Measurements from ENCODE around the gene RDX.

Gene RDX

DNA sequence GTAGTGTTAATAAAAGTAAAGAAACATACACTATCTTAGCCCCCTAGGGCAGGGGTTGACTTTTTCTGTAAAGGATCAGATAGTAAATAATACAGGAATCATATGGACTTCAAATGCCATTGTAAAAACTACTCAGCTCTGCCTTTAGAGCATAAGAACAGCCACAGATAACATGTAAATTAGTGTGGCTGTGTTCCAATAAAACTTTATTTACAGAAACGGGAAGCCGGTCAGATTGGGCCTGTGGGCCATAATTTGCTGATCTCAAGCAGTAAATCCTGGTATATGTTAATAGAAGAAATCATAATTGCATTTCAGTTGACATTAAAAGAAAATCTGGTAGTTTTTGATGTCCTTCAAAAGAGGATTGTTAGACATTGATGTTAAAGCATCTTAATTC, 126.7 kb downstream of the RDX start:
- no peak for DNase-seq (ENCODE audit: low spot score)

DNA sequence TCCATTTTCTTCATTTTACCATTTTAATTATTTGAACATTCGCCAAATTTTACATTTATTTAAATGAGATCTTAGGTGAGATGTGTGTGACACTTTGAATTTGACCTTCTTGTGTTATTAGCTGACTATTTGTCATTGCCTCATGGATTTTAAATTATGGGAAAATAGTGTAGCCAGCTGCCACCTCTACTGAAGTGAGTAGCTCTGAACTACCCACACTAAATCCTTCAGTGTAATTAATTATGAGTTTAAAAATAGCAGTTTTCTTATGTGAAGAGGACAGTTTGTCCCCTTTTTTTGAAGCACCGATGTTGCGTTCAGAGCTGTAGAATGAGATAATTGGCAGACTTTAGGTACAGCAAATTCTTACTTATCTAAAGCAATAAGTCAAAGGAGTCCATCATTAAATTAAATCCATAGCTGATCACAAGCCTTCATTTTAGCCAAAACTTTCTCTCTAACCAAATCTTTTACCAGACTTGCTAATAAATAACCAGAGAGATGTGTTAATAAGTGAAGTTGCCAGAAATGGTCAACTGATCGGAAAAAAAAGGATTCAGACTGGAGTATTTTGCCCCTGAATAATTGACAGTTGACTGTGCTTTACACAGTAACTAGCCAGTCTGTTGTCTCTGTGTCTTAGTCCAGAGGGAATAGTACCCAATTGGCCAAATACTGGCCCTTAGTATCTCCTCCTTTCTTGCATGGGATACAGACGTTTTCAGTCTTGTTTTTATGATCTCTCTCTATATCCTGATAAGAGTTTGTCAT, 128.2 kb downstream of the RDX start:
- DNase-seq (ENCODE audit: low spot score) = no peak

DNA sequence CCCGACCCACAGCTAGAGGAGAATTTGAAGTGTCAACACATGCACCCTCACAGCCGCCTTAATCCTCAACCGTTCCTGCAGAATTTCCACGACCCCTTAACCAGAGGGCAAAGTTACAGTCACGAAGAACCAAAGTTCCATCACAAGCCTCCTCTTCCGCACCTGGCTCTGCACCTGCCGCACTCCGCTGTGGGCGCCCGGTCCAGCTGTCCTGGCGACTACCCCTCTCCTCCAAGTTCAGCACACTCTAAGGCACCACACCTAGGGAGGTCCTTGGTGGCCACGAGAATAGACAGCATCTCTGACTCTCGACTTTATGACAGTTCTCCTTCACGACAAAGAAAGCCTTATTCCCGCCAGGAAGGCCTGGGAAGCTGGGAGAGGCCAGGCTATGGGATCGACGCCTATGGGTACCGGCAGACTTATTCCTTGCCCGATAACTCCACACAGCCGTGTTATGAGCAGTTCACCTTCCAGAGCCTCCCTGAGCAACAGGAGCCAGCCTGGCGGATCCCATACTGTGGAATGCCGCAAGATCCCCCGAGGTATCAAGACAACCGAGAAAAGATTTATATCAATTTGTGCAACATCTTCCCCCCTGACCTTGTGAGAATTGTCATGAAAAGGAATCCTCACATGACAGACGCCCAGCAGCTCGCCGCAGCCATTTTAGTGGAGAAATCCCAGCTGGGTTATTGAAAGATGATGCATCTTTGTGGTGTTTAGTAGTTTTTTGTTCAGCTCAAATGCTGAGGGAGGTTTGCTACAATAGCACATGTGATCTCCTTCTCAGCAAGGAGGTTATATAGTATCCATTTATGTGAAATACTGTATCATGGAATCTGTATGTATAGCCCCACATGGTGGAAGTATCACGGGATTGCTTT, 131.1 kb downstream of the RDX start:
- DNase-seq (ENCODE audit: low spot score) = no peak

DNA sequence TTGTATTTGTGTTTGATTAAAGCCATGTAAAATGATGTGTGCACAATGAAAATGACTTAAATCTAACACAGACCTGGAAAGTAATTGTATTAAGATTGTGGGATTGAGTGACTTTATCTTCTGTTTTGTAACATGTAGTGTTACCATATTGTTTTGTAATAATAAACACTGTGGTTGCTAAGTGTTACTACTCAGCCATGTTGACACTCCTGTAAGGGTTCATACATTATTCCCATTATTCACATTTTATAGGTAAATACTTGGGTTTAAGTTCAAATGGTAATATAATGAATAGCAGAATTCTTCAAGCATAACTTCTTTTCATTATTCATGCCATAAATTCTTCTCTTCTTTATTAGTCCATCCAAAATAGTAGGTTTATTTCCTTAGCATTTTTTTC, 134.2 kb downstream of the RDX start:
- DNase-seq (ENCODE audit: low spot score) = no peak

DNA sequence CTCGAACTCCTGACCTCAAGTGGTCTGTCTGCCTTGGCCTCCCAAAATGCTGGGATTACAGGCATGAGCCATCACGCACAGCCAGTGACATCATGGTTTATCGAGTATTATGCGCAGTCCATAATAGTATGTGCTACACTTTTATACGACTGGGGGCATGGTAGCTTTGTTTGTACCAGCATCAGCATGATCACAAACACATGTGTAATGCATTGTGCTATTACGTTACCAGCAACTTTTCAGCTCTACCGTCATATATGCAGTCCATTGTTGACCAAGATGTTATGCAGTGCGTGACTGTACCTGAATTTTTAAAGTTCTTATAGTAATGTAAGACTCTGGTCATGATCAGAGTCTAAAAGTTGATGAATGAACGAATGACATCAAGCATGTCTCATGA, 135.4 kb downstream of the RDX start:
- DNase-seq (ENCODE audit: low spot score) = no peak

DNA sequence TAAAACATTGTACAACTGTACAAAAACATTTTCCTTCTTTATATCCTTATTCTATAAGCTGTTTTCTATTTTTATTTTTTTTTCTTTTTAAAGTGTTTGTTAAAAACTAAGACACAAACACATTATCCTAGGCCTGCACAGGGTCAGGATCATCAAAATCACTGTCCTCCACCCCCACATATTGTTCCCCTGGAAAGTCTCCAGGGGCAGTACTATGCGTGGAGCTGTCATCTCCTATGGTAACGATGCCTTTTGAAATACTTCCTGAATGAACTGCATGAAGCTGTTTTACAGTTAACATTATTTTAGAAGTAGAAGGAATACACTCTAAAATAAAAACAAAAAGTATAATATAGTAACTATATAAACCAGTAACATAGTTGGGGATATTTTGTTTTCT, 136.0 kb downstream of the RDX start:
- no peak for DNase-seq (ENCODE audit: low spot score)

DNA sequence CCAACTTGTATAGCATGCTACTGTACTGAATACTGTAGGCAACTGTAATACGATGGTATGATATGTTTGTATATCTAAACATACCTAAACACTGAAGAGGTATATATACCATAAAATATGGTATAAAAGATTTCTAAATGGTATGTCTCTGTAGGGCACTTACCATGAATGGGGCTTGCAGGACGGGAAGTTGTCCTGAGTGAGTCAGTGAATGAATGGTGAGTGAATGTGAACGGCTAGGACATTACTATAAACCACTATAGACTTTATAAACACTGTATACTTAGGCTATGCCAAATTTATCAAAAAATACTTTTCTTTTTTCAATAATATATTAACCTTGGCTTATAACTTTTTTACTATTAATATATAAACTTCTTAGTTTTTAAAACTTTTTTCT, 136.4 kb downstream of the RDX start:
- DNase-seq (ENCODE audit: low spot score) = no peak

DNA sequence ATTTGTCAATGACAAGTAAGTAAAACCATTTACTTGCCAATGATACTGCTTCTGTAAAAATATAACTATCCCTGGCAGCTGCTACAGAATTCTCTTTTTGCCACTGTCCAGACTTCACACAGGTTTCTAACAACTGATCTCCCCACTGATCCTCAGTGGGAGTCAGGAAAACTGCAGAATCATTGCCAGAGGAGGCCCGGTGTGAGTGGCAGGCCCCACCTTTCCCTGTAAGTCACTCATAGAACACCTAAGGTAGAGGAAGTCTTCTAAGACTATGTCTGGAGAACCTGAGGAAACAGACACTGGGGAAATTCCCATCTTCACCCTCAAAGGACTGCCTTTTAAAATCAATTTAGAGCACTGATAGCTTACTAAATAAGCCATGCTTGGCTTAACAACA, 136.9 kb downstream of the RDX start:
- DNase-seq (ENCODE audit: low spot score) = no peak

DNA sequence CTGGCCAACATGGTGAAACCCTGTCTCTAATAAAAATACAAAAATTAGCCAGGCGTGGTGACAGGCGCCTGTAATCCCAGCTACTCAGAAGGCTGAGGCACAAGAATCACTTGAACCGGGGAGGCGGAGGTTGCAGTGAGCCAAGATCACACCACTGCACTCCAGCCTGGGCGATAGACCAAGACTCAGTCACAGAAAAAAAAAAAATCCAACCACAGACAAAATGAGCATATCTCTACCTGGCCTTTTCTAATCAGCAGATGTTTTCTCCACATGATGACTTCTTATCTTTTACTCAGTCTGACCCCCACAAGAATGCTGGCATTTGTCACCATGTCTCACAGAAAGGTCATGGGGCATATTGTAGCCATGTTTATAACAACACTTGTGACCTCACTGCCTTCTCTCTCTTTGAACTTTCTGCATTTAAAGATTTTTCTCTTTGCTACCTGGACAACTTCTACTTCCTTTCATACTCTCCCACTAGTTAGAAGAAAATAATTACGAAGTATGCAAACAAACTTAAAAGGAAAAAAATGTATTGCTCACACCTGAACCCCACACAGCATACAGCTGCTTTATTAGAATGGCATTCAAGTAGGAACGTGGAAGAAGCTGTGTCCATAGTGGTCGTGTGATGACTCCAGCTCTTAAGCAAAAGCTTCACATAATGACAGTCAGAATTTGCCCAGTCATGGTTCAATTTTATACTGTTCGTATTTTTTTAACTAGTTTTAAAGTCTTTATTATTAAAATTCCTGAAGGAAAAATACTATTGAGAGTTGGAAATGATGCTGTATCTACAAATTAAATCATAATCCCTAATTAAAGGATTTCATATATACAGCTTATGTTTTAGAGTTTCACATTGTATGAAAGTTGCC, 137.9 kb downstream of the RDX start:
- no peak for DNase-seq (ENCODE audit: low spot score)

DNA sequence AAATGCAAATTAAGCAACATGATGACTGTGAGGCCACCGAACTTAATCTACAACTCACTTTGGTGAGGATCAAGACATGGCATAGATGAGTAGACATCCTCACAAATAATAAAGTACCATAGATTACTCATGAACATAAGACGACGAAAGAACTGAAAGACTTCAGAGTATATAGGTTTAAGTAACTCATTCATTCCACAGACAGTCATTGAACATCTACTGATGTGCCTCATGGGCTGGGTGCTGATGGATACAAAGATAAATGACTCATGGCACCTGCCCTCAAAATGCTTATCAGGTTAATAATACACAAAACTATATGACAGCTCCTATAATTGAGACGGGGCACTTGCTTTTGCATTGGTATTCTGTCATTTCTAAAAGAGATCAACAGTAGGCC, 139.9 kb downstream of the RDX start:
- DNase-seq (ENCODE audit: low spot score) = no peak

DNA sequence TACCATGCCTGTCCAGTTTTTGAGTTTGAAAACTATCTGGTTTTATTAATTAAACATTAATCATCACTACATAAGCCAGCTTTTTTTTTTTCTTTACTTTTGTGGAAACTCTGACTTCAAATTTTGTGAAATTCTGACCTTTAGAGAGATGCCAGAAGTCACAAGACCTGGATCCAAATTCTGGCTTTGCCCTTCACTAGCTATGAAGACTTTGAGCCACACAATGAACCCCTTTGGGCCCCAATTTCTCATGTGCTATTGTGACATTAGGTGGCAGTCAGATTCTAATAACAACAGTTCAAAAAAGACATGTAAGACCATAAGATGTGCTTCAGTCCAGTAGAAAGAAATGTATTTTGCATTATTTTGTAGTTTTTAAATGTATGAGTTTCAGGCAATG, 142.9 kb downstream of the RDX start:
- no peak for DNase-seq (ENCODE audit: low spot score)

DNA sequence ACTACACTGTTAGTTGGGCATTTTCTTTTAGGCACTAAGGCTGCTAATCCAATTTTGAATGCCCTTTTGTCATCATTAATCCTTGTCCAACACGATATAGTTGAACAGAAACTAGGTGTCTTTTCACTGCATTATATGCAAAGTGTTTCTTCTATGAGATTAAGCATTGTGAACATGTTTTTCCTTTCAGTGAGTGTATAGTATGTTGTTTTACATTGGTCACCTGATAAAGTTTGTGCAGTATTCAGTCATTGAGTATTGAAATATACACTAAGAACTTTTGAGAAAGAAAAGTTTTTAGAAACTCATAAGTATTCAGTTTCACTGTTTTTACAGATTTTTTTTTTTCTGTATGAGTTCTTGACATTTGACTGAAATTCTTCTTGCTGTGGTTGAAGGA, 144.2 kb downstream of the RDX start:
- no peak for DNase-seq (ENCODE audit: low spot score)

DNA sequence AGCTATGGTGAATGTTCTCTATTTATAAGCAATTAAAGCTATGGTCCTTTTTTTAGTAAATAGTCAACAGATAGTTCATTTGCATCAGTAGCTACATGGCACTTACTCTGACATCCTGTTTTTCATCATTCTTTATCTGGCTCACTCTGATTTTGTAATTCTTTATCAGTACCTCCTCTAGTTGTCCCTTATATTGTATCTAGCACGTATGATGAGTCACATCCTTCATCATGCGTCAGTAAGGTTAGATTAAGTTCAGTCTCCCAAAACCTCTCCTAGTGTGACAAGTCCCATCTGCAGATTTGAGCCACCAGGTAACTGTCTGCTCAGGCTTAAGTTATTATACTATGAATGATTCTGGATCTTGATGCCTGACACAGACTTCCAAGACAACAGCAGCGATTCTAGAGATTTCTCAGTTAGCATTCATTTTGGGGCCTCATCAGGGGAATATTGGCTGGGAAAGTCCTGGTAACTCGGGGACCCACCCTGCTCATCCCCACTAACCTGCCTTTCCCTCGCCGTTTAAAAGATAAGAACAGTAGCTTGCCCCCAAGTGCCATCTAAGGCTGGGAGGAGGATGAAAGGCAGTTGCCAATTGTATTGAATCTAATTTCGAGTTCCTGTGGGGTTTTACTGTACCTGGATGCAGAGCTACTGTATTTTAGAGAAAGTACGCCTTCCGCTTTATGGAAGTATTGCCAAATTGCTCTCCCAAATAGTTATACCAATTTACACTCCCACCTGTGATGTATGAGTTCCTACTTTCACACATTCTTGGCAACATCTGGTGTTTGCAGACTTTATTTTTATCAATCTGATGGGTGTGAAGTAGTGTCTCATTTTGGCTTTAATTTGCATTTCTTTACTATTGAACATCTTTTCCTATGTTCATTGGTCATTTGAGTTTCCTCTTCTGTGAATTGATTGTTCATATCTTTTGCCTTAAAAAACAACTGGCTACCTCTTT, 147.4 kb downstream of the RDX start:
- no peak for DNase-seq (ENCODE audit: low spot score)

DNA sequence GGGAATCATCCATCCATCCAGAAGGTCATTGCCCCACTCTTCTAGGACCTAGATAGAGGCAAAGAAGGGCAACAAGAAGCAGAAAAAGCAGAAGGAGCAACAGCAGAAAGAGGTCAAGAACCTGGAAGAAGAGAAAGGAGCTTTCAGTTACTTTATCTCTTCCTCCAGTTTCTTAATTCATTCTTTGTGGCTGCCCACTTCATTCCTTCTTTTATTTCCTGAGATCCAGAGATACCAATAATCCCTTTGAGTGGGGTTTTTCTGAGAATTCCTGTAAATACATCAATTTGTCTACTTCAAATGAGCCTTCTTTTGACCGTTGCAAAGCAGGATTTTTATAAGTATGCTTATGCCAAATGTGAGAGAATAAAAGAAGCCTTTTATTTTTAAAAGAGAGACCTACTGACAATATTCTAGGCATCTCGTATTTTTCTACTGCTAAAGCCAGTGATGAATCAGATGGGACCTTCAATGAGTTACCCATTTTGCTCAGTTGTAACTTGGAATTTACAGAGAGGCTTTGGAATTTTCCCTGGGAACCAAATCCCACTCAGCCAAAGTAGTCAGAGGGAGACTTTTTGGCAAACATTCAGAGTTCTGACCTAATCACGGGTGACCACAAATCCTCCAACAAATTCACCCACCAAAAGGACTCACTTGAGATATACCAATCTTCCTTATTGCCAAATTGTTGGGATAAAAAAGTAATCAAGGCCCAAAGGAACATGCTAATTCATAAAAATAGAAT, 148.3 kb downstream of the RDX start:
- DNase-seq (ENCODE audit: low spot score) = no peak

DNA sequence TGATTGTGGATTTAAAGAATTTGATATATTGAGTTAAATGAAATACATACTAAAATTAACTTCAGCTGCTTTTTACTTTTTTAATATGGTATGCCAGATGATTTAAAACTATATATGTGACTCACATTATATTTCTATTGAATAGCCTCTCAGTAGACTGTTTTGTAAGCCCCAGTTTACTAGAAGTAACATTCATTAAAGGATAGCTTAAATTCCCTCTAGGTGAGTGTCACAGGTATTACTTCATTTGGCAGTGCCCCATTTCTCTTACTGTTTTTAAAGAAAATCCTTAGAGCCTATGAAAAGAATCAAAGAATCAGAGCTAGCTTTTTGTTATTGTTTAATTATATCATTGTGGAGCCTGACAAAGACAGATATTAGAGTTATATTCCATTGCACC, 154.6 kb downstream of the RDX start:
- no peak for DNase-seq (ENCODE audit: low spot score)

DNA sequence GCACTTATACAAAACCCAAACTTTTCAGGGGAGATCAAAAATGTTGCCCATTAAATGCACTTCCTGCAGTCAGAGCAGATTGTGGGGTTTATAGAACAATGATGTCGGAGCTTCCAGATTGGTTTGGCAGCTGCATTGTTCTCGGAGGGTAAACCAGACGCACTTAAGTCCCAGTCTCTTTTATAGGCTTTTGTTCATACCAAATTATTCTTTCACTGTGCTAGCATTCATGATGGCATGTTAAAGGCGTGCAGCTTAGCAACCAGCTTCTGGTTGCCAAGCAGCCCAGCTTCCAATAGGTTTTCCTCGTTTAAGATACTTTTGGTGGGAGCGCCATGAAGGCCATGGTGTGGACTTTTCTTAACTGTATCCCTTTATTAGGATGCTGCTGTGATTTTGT, 162.3 kb downstream of the RDX start:
- DNase-seq (ENCODE audit: low spot score) = no peak

DNA sequence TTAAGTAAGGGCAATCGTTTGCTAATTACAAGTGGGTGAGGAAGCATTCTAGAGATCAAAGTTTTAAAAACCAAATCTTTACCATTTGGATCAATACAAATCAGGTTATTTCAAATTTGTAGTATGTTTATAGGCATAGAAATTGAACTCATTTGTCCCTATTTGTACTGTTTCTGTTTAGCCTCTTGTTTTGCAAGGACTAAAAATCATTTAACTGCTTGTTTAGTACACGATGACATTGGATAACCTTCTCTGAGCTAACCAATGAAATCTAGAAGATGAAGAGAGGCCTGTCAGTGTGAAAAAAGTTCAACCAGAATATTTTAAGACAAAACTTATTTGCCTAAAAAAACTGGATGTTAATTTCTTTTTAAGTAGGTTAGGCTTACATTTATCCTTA, 163.3 kb downstream of the RDX start:
- DNase-seq (ENCODE audit: low spot score) = no peak

DNA sequence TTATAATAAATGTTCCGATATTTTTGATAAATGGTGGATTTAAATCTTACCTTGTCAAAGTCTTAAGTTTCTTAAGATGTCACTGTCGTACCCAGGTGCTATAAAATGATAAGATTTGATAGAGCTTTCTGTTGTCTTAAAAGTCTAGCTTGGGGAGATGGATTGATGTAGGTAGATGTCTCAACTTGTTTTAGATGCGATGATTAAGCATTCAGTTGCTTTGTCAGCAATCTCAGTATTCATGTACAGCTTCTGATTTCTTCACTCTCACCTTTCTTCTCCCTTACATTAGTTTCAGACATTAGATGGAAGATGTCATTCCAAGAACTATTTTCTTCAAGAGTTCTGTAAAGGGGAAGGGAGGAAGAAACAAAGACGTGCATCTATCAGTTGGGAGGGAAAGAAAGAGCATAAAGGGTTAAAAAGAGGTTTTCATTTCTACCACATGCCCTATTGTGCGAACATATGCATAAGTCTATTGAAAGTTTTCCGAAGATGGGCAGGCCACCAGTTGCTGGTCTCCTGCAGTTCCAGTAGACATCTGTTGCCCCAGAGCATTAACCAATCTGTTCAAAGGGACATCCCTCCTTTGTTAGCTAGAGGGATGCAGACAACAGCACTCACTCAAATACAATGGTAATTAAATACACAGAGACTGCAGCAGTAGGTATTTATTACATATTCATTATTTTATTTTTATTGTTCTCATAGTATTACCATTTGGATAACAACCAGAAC, 164.9 kb downstream of the RDX start:
- DNase-seq (ENCODE audit: low spot score) = no peak

DNA sequence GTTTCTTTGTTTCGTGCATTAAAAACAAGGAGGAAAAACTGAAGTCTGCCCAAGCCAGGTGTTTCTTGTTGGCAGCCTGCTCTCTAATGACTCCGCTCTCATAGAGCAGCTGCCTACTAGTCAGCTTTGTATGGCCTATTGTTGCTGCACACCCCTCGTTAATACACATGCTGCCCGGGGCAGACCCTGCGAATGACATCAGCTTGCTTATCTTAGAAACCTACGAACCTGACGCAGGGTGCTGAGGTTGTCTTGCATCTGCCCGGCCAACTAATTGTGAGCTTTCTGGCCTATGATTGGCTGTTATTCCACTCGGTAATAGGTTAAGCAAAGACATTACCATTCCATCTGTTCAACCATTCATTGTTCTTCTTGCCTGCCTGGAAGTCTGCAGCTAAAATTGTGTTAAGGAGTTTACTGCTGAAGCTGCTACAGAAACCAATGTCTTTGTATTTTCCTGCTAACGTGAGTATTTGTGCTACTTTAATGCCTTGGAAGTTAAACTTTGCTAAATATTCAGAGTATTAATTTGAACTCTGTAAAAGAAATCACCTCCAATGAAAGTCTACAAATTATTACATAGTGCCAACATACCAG, 165.7 kb downstream of the RDX start:
- DNase-seq (ENCODE audit: low spot score) = no peak

Measured in left forelimb (tissue), 1 donor.